ENCODE results near the gene ABCB4. TPM values are rescaled to one million over a fixed set of nuclear protein-coding genes. Genes with fewer than 3 reads are reported as not detected.

The ABCB4 gene
- total RNA-seq: 4.6 TPM

DNA sequence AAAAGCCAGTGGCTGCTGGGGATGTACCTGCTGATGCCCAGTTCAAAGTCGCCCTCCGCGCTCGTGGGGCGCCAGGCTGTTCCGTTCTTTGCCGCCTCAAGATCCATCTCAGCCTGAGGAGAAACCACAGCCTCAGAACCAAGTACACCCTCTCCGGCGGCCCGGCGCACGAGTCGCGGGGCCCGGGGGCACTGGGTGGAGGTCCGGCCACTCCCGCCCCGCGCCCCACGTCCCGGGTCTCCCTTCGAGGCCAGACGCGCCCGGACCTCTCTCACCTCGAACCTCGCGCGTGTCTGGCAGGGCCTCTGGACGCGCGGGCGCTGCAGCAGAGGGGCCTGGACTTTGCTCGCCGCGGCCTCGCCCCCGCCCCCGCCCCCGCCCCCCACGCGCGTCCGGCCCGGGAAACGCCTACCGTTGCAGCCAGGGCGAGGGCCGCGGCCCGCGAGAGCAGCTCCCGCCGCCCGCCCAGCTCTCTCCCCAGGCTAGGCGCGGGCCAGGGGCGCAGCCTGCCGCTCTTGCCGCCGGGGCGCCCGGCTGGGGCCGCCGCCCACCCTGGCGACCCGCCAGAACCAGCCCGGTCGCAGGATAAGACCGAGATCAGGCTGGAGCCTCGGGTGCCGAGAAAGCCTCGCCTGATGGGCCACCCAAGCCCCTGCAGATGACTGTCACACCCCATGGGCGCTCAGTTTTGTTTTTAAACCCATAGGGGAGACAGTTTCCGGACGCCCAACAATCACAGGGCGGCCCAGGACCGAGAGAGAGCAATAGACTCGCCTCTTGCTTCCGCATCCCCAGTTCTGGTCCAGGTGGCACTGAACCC is at the start of gene ABCB4:
Gene ABCB4, minus strand, starts transcription at position 322 of the 820 bp plus-strand sequence. Its CDS starts 215 bp downstream, at position 107.

Other genes starting within 250 kb of the ABCB4 start
- 40.0 TPM for gene CROT, start 130.0 kb downstream of the ABCB4 start, total RNA-seq
- 8.0 TPM for gene ABCB1, start 125.2 kb upstream of the ABCB4 start, total RNA-seq
- gene RUNDC3B, start 152.7 kb upstream of the ABCB4 start, total RNA-seq: 16.9 TPM